Measurements from ENCODE around the gene CADM1.

The CADM1 gene

DNA sequence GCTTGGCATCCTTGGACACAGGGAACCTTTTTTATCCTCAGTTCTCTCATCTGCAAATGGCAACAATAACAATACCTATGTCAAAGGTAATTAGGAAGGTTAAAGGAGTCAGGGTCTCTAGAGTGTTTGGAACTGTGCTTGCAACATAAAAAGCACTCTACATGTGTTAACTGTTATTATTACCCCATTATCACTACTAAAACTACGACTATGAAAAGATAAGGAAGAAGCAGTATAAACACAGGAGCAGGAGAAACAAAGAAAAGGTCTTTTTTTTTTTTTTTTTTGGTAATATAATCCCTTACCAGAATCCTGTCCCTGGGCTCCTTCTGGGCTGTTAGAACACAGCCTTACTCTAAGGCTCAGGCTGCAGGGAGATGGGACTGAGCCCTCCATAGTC lies 348.2 kb downstream of the CADM1 start:
- no CpG with 5 or more reads among the region's 1 CpG for whole genome bisulfite sequencing

GRCh38 chr11:115155320-115155719 lies 348.9 kb downstream of the CADM1 start:
- 91% methylated on average over 8 of the region's 8 CpGs for WGBS
- Histone ChIP-seq H3K36me3 (ENCODE audit: insufficient read depth, low read length) (no peaks in the 10 kb centered on the region), H3K4me3 (ENCODE audit: low read length) (no peak overlapping the region), H3K27me3 (ENCODE audit: insufficient read depth, low read length) (no peaks in the 10 kb centered on the region), H3K4me1 (ENCODE audit: insufficient read depth, low read length) (no peaks in the 10 kb centered on the region), H3K9me3 (ENCODE audit: insufficient read depth, low read depth, low read length) (no peaks in the 10 kb centered on the region), H3K27ac (ENCODE audit: low read depth, low read length) (no peak overlapping the region), H3K9ac (ENCODE audit: low read depth, low read length) (no peak overlapping the region)

More for the DNA sequence above, 348.2 kb downstream of the CADM1 start:
- Histone ChIP-seq H3K4me1 (ENCODE audit: insufficient read depth, low read length) (no peaks in the 10 kb centered on the region), H3K27ac (ENCODE audit: low read depth, low read length) (no peak overlapping the region), H3K36me3 (ENCODE audit: insufficient read depth, low read length) (no peaks in the 10 kb centered on the region), H3K27me3 (ENCODE audit: insufficient read depth, low read length) (no peaks in the 10 kb centered on the region), H3K4me3 (ENCODE audit: low read length) (no peak overlapping the region), H3K9ac (ENCODE audit: low read depth, low read length) (no peak overlapping the region), H3K9me3 (ENCODE audit: insufficient read depth, low read depth, low read length) (no peaks in the 10 kb centered on the region)

- Histone ChIP-seq H3K27ac (ENCODE audit: low read depth, low read length) (no peak overlapping the region), H3K36me3 (ENCODE audit: insufficient read depth, low read length) (no peaks in the 10 kb centered on the region), H3K9ac (ENCODE audit: low read depth, low read length) (no peak overlapping the region), H3K27me3 (ENCODE audit: insufficient read depth, low read length) (no peaks in the 10 kb centered on the region), H3K9me3 (ENCODE audit: insufficient read depth, low read depth, low read length) (no peaks in the 10 kb centered on the region), H3K4me1 (ENCODE audit: insufficient read depth, low read length) (no peaks in the 10 kb centered on the region), H3K4me3 (ENCODE audit: low read length) (no peak overlapping the region)
- WGBS = 94% methylated on average over 9 of the region's 9 CpGs
Measured at GRCh38 chr11:115154355-115154736, 349.9 kb downstream of the CADM1 start.

DNA sequence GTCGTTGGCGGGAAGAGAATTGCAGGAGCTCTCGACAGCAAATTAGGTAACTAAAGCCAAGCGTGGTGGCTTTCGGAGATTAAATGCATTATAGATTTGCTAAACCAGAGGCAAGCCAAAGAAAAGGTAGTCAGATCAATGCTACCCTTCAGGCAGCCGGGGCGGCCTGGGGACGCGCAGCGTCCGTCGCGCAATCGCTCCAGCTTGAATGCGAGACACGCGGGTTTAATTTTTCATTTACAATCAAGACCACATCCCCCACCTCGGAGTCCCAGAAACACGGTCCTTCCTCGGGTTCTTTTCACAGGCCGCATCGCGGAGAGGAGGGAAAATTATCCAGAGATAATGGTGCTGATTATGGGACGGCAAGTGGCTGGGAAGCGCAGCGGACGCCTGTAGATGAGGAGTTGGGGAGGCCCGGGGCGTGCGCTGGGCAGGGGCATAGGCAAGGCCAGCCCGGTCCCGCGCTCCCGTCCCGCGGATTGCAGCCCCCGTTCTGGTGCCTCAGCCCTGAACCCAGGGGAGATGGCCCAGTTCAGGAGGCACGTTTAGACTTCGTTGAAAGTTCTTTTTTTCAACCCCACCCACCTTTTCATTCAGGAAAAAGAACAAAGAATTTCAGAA lies 350.4 kb downstream of the CADM1 start:
- no peaks in the 10 kb centered on the region for H3K27me3 ChIP-seq (ENCODE audit: insufficient read depth, low read length)
- H3K4me3 ChIP-seq (ENCODE audit: low read length) = no peak overlapping the region
- H3K36me3 ChIP-seq (ENCODE audit: insufficient read depth, low read length) = no peaks in the 10 kb centered on the region
- H3K27ac ChIP-seq (ENCODE audit: low read depth, low read length) = no peak overlapping the region
- no peak overlapping the region for H3K9ac ChIP-seq (ENCODE audit: low read depth, low read length)
- WGBS = 96% methylated on average over 39 of the region's 39 CpGs
- no peaks in the 10 kb centered on the region for H3K9me3 ChIP-seq (ENCODE audit: insufficient read depth, low read depth, low read length)
- no peaks in the 10 kb centered on the region for H3K4me1 ChIP-seq (ENCODE audit: insufficient read depth, low read length)

- Histone ChIP-seq H3K4me3 (ENCODE audit: low read length) (no peak overlapping the region), H3K36me3 (ENCODE audit: insufficient read depth, low read length) (no peaks in the 10 kb centered on the region), H3K9ac (ENCODE audit: low read depth, low read length) (no peak overlapping the region), H3K27ac (ENCODE audit: low read depth, low read length) (no peak overlapping the region), H3K4me1 (ENCODE audit: insufficient read depth, low read length) (no peaks in the 10 kb centered on the region), H3K9me3 (ENCODE audit: insufficient read depth, low read depth, low read length) (no peaks in the 10 kb centered on the region), H3K27me3 (ENCODE audit: insufficient read depth, low read length) (no peaks in the 10 kb centered on the region)
- 94% methylated on average over 8 of the region's 8 CpGs for WGBS
Measured at GRCh38 chr11:115153135-115153534, 351.1 kb downstream of the CADM1 start.

DNA sequence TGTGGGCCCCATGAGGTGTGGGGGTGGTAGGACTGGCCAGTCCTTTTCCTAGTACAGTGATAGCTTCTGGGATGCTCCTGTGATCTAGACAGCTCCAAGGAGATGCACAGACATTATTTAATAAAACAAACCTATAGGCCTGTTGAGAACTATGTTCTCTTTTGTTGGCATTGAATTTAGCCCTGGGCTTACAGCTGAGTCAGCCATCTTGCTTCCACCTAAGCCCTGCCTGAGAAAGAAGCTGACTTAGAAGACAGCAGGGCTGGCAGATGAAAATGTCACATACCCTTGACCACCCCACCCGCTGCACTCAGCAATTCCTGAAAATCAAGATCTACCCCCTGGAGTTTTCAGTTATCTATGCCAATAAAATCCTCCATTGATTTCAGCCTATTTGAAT lies 353.2 kb downstream of the CADM1 start:
- Histone ChIP-seq H3K27ac (ENCODE audit: low read depth, low read length) (no peak overlapping the region), H3K27me3 (ENCODE audit: insufficient read depth, low read length) (no peaks in the 10 kb centered on the region), H3K4me3 (ENCODE audit: low read length) (no peak overlapping the region), H3K9me3 (ENCODE audit: insufficient read depth, low read depth, low read length) (no peaks in the 10 kb centered on the region), H3K36me3 (ENCODE audit: insufficient read depth, low read length) (no peaks in the 10 kb centered on the region), H3K9ac (ENCODE audit: low read depth, low read length) (no peak overlapping the region), H3K4me1 (ENCODE audit: insufficient read depth, low read length) (no peaks in the 10 kb centered on the region)
- 88% methylated on average over 1 of the region's 1 CpG for WGBS

- no peak overlapping the region for H3K27ac ChIP-seq (ENCODE audit: low read depth, low read length)
- 90% methylated on average over 2 of the region's 2 CpGs for WGBS
Measured at GRCh38 chr11:115148691-115149090, 355.5 kb downstream of the CADM1 start.

GRCh38 chr11:115148101-115148500 lies 356.1 kb downstream of the CADM1 start:
- Histone ChIP-seq H3K36me3 (ENCODE audit: insufficient read depth, low read length) (no peaks in the 10 kb centered on the region), H3K4me1 (ENCODE audit: insufficient read depth, low read length) (no peaks in the 10 kb centered on the region), H3K27ac (ENCODE audit: low read depth, low read length) (no peak overlapping the region), H3K9me3 (ENCODE audit: insufficient read depth, low read depth, low read length) (no peaks in the 10 kb centered on the region), H3K9ac (ENCODE audit: low read depth, low read length) (no peak overlapping the region), H3K4me3 (ENCODE audit: low read length) (no peak overlapping the region), H3K27me3 (ENCODE audit: insufficient read depth, low read length) (no peaks in the 10 kb centered on the region)
- WGBS = 94% methylated on average over 4 of the region's 4 CpGs

More at GRCh38 chr11:115148691-115149090, 355.5 kb downstream of the CADM1 start:
- H3K9me3 ChIP-seq (ENCODE audit: insufficient read depth, low read depth, low read length) = no peaks in the 10 kb centered on the region
- H3K4me1 ChIP-seq (ENCODE audit: insufficient read depth, low read length) = no peaks in the 10 kb centered on the region
- H3K4me3 ChIP-seq (ENCODE audit: low read length) = no peak overlapping the region
- no peak overlapping the region for H3K9ac ChIP-seq (ENCODE audit: low read depth, low read length)
- no peaks in the 10 kb centered on the region for H3K27me3 ChIP-seq (ENCODE audit: insufficient read depth, low read length)
- no peaks in the 10 kb centered on the region for H3K36me3 ChIP-seq (ENCODE audit: insufficient read depth, low read length)

- H3K27me3 ChIP-seq (ENCODE audit: insufficient read depth, low read length) = no peaks in the 10 kb centered on the region
- no peaks in the 10 kb centered on the region for H3K9me3 ChIP-seq (ENCODE audit: insufficient read depth, low read depth, low read length)
- H3K4me1 ChIP-seq (ENCODE audit: insufficient read depth, low read length) = no peaks in the 10 kb centered on the region
- WGBS = 96% methylated on average over 7 of the region's 7 CpGs
- no peak overlapping the region for H3K4me3 ChIP-seq (ENCODE audit: low read length)
- H3K36me3 ChIP-seq (ENCODE audit: insufficient read depth, low read length) = no peaks in the 10 kb centered on the region
- no peak overlapping the region for H3K27ac ChIP-seq (ENCODE audit: low read depth, low read length)
- no peak overlapping the region for H3K9ac ChIP-seq (ENCODE audit: low read depth, low read length)
Measured at GRCh38 chr11:115147243-115147807, 356.9 kb downstream of the CADM1 start.

DNA sequence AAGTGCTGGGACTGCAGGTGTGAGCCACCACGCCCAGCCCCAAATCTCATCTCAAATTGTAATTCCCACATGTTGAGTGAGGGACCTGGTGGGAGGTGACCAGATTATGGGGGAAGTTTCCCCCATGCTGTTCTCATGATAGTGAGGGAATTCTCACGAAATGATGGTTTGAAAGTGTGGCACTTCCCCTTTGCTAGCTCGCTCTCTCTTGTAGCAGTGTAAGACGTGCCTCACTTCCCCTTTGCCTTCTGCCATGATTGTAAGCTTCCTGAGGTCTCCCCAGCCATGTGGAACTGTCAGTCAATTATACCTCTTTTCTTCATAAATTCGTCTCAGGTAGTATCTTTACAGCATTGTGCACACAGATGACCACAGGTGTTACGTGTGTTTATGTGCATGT lies 357.8 kb downstream of the CADM1 start:
- Histone ChIP-seq H3K4me3 (ENCODE audit: low read length) (no peak overlapping the region), H3K4me1 (ENCODE audit: insufficient read depth, low read length) (no peaks in the 10 kb centered on the region), H3K9ac (ENCODE audit: low read depth, low read length) (no peak overlapping the region), H3K9me3 (ENCODE audit: insufficient read depth, low read depth, low read length) (no peaks in the 10 kb centered on the region), H3K36me3 (ENCODE audit: insufficient read depth, low read length) (no peaks in the 10 kb centered on the region), H3K27ac (ENCODE audit: low read depth, low read length) (no peak overlapping the region), H3K27me3 (ENCODE audit: insufficient read depth, low read length) (no peaks in the 10 kb centered on the region)
- 93% methylated on average over 6 of the region's 6 CpGs for WGBS

- Histone ChIP-seq H3K9ac (ENCODE audit: low read depth, low read length) (no peak overlapping the region), H3K27ac (ENCODE audit: low read depth, low read length) (no peak overlapping the region), H3K27me3 (ENCODE audit: insufficient read depth, low read length) (no peaks in the 10 kb centered on the region), H3K4me1 (ENCODE audit: insufficient read depth, low read length) (no peaks in the 10 kb centered on the region), H3K9me3 (ENCODE audit: insufficient read depth, low read depth, low read length) (no peaks in the 10 kb centered on the region), H3K36me3 (ENCODE audit: insufficient read depth, low read length) (no peaks in the 10 kb centered on the region), H3K4me3 (ENCODE audit: low read length) (no peak overlapping the region)
- WGBS = 95% methylated on average over 8 of the region's 8 CpGs
Measured at GRCh38 chr11:115145324-115145723, 358.9 kb downstream of the CADM1 start.

DNA sequence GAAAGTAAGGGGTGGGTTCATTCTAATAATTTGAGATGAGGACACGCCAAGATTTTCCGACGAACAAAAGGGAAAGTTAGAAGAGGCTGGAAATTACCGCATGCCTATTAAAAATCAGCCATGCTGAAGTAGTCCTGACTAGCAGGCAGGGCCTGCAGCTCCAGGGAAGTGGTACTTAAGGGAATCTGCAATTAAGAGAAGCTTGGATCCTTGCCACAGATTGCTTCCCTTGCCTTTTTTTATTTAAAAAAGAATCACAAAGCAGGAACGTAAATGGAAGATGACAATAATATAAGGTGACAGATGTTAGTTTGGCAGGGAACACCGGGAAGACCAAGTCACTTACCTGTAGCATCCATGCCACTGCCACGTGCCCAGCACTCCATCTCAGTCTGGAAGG lies 359.3 kb downstream of the CADM1 start:
- Histone ChIP-seq H3K36me3 (ENCODE audit: insufficient read depth, low read length) (no peaks in the 10 kb centered on the region), H3K9me3 (ENCODE audit: insufficient read depth, low read depth, low read length) (no peaks in the 10 kb centered on the region), H3K4me3 (ENCODE audit: low read length) (no peak overlapping the region), H3K4me1 (ENCODE audit: insufficient read depth, low read length) (peaks cover 3% of the 10 kb centered on the region; the same call in 1 of the 2 replicates), H3K9ac (ENCODE audit: low read depth, low read length) (no peak overlapping the region), H3K27ac (ENCODE audit: low read depth, low read length) (no peak overlapping the region), H3K27me3 (ENCODE audit: insufficient read depth, low read length) (no peaks in the 10 kb centered on the region)
- 91% methylated on average over 7 of the region's 7 CpGs for WGBS
